ENCODE results near the gene OR2H1.

Gene OR2H1

GRCh38 chr6:29488874-29489273 lies 31.9 kb downstream of the OR2H1 start:
- no peak for TF ChIP-seq JUND (IDR thresholded peaks at IDR 0.05; ENCODE audit: low read depth)
- DNase-seq (ENCODE audit: low read depth in 1 of 2, low spot score in 1 of 2): no peak
- in situ Hi-C loops (cut with HindIII; ENCODE audit: low pct_unique_long_range_greater_than_20kb, low sequenced_read_pairs): no loop called here

GRCh38 chr6:29489286-29489685 lies 32.3 kb downstream of the OR2H1 start:
- in situ Hi-C loops (cut with HindIII; ENCODE audit: low pct_unique_long_range_greater_than_20kb, low sequenced_read_pairs): no loop called here
- TF ChIP-seq JUND (IDR thresholded peaks at IDR 0.05; ENCODE audit: low read depth): no peak
- no peak for DNase-seq (ENCODE audit: low read depth in 1 of 2, low spot score in 1 of 2)

GRCh38 chr6:29490055-29490454 lies 33.1 kb downstream of the OR2H1 start:
- no peak for DNase-seq (ENCODE audit: low read depth in 1 of 2, low spot score in 1 of 2)
- in situ Hi-C loops (cut with HindIII; ENCODE audit: low pct_unique_long_range_greater_than_20kb, low sequenced_read_pairs): no loop called here
- no peak for TF ChIP-seq JUND (IDR thresholded peaks at IDR 0.05; ENCODE audit: low read depth)

DNA sequence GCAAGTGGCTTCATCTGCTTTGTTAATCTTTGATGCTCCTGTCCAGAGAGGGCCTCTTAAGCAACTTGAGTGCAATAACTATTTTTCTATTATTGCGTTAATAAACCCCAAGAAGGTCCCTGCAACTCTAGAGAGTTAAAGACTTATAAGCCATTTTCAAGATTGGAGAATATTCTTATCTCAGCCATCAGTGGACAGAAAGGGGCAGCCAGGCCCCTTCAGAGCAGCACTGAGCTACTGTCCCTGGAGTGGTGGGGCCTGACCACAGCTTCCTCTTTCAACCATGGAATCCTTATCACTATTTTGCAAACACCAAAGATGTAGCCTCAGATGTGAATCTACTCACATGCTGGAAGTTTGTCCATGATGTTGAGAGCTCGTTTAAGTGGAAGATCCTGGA lies 33.6 kb downstream of the OR2H1 start:
- DNase-seq (ENCODE audit: low read depth in 1 of 2, low spot score in 1 of 2): no peak
- TF ChIP-seq JUND (IDR thresholded peaks at IDR 0.05; ENCODE audit: low read depth): no peak
- in situ Hi-C loops (cut with HindIII; ENCODE audit: low pct_unique_long_range_greater_than_20kb, low sequenced_read_pairs): no loop called here

GRCh38 chr6:29491574-29491973 lies 34.6 kb downstream of the OR2H1 start:
- in situ Hi-C loops (cut with HindIII; ENCODE audit: low pct_unique_long_range_greater_than_20kb, low sequenced_read_pairs): no loop called here
- DNase-seq (ENCODE audit: low read depth in 1 of 2, low spot score in 1 of 2): no peak

DNA sequence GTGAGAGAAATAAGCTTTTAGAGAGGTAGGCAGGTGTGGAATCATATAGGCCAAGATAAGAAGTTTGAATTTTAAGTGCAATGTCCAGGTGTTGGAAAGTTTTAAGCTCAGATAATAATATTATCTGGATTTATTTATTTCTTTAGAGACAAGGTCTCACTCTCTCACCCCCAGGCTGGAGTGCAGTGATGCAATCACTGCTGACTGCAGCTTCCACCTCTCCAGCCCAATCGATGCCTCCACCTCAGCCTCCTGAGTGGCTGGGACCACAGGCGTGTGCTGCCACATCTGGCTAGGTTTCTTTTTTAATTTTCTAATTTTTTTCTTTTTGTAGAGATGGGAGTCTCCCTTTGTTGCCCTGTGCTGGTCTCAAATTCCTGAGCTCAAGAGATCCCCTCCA lies 36.3 kb downstream of the OR2H1 start:
- in situ Hi-C loops (cut with HindIII; ENCODE audit: low pct_unique_long_range_greater_than_20kb, low sequenced_read_pairs): no loop called here
- DNase-seq (ENCODE audit: low read depth in 1 of 2, low spot score in 1 of 2): no peak
- TF ChIP-seq JUND (IDR thresholded peaks at IDR 0.05; ENCODE audit: low read depth): no peak

More at GRCh38 chr6:29491574-29491973, 34.6 kb downstream of the OR2H1 start:
- TF ChIP-seq JUND (IDR thresholded peaks at IDR 0.05; ENCODE audit: low read depth): no peak

DNA sequence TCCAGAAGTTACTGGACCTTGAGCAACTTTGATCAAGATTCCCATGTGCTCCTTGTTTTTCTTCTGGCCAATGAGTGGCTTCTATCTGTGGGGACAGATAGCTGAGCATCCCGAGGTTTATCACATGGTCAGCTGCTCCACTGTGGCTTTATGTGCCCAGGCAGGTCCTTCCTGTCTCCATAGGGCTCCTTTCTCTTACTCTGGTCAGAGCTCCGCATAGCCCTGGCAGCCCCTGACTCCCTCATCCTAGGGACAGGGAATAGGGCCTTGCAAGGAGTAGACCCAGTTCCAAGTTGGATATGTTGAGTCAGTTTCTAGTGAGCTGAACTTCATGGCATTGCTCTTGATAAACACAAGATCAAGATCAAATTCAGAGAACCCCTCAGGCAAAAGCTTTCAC lies 37.2 kb downstream of the OR2H1 start:
- TF ChIP-seq JUND (IDR thresholded peaks at IDR 0.05; ENCODE audit: low read depth): no peak
- in situ Hi-C loops (cut with HindIII; ENCODE audit: low pct_unique_long_range_greater_than_20kb, low sequenced_read_pairs): no loop called here
- DNase-seq (ENCODE audit: low read depth in 1 of 2, low spot score in 1 of 2): no peak

DNA sequence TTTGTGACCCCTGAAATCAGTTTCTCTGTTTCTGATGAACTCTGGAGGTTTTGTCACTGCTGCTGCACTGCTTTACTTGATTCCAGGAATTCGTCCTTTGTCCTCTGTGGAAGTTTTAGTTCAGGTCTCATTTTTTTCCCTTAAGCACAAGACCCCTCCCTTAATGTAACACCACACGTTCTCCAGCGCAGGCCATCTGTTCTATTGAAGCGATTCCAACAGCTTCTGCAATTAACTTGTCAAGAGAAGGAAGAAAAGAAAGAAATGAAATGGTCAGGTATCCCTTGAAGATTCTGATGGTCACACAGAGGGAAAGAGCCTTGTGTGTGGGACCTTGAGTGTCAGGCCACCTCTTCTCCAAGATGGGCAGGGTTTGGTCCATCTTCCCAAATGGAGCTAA lies 38.6 kb downstream of the OR2H1 start:
- no peak for TF ChIP-seq JUND (IDR thresholded peaks at IDR 0.05; ENCODE audit: low read depth)
- in situ Hi-C loops (cut with HindIII; ENCODE audit: low pct_unique_long_range_greater_than_20kb, low sequenced_read_pairs): no loop called here
- DNase-seq (ENCODE audit: low read depth in 1 of 2, low spot score in 1 of 2): no peak

GRCh38 chr6:29496961-29497360 lies 40.0 kb downstream of the OR2H1 start:
- in situ Hi-C loops (cut with HindIII; ENCODE audit: low pct_unique_long_range_greater_than_20kb, low sequenced_read_pairs): no loop called here
- DNase-seq (ENCODE audit: low read depth in 1 of 2, low spot score in 1 of 2): no peak
- no peak for TF ChIP-seq JUND (IDR thresholded peaks at IDR 0.05; ENCODE audit: low read depth)

DNA sequence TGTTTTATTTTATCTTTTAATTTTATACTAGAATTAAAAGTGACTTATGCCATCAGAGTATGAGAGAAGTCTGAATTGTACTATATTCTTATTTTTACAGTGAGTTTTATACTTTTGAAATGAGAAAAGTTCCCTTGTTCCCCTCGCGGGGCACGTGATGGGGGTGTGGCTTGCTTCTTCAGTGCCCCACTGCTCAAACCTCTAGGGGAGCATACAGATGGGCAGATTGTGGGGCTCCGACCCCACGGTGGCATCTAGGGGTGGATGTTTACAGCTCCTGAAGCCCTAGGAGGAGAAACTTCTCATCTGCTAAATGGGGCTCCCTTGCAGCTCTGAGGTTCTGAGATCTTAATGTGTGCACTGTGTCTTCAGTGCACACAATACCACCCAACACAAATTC lies 42.7 kb downstream of the OR2H1 start:
- in situ Hi-C loops (cut with HindIII; ENCODE audit: low pct_unique_long_range_greater_than_20kb, low sequenced_read_pairs): no loop called here
- no peak for DNase-seq (ENCODE audit: low read depth in 1 of 2, low spot score in 1 of 2)
- TF ChIP-seq JUND (IDR thresholded peaks at IDR 0.05; ENCODE audit: low read depth): no peak

GRCh38 chr6:29500594-29500993 lies 43.6 kb downstream of the OR2H1 start:
- DNase-seq (ENCODE audit: low read depth in 1 of 2, low spot score in 1 of 2): no peak
- no peak for TF ChIP-seq JUND (IDR thresholded peaks at IDR 0.05; ENCODE audit: low read depth)
- in situ Hi-C loops (cut with HindIII; ENCODE audit: low pct_unique_long_range_greater_than_20kb, low sequenced_read_pairs): no loop called here

DNA sequence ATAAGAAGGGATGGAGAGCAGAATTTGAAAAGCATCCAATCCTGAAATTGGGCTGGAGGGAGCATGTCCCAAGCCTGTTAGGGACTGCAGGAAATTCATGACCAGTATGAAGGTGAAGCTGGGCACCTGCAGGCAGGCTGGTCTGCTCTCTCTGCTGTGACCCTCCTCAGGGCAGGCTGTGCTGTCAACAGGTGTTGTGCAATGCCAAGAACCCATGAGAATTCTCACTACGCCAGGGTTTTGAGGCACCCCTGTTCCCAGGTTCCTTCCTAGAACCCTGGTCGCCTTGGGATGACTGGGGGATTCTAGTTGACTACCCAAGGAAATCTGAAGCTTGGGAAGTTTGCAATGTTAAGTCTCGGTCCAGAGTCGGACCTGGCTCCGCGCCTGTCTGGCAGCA lies 44.2 kb downstream of the OR2H1 start:
- in situ Hi-C loops (cut with HindIII; ENCODE audit: low pct_unique_long_range_greater_than_20kb, low sequenced_read_pairs): no loop called here
- DNase-seq (ENCODE audit: low read depth in 1 of 2, low spot score in 1 of 2): no peak
- no peak for TF ChIP-seq JUND (IDR thresholded peaks at IDR 0.05; ENCODE audit: low read depth)

DNA sequence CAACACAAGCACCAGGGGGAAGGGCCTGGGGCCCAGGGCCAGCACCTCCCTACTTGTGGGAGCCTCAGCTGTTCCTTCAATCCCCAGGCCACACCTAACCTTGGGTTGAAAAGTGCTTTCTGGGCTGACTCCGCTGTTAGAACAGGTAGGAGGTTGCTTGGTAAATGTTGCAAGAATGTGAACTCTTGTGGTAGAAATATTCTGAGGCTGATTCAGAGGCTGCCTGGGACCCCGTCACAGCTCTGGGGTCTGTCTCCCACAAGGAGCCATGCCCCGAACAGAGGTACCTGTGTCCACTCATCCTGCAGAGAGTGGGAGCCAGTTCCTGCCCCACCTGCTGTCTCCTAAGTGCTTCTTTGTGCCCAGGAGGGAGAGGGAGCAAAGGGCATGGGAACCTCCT lies 45.2 kb downstream of the OR2H1 start:
- TF ChIP-seq JUND (IDR thresholded peaks at IDR 0.05; ENCODE audit: low read depth): no peak
- no peak for DNase-seq (ENCODE audit: low read depth in 1 of 2, low spot score in 1 of 2)
- in situ Hi-C loops (cut with HindIII; ENCODE audit: low pct_unique_long_range_greater_than_20kb, low sequenced_read_pairs): no loop called here

GRCh38 chr6:29502597-29502996 lies 45.6 kb downstream of the OR2H1 start:
- TF ChIP-seq JUND (IDR thresholded peaks at IDR 0.05; ENCODE audit: low read depth): no peak
- no peak for DNase-seq (ENCODE audit: low read depth in 1 of 2, low spot score in 1 of 2)

More at GRCh38 chr6:29502597-29502996, 45.6 kb downstream of the OR2H1 start:
- in situ Hi-C loops (cut with HindIII; ENCODE audit: low pct_unique_long_range_greater_than_20kb, low sequenced_read_pairs): no loop called here
